HG03354 (cell line): Measurements from ENCODE around the gene EXOC1L.

Source experiments
- ATAC-seq: cut with Tn5 transposase; IDR thresholded peaks from one replicate; pipeline ENCODE4 v1.9.1; 2021; ENCODE audit warnings: mild to moderate bottlenecking; ENCODE audit not compliant: unreplicated experiment, poor library complexity, severe bottlenecking

Gene EXOC1L

DNA sequence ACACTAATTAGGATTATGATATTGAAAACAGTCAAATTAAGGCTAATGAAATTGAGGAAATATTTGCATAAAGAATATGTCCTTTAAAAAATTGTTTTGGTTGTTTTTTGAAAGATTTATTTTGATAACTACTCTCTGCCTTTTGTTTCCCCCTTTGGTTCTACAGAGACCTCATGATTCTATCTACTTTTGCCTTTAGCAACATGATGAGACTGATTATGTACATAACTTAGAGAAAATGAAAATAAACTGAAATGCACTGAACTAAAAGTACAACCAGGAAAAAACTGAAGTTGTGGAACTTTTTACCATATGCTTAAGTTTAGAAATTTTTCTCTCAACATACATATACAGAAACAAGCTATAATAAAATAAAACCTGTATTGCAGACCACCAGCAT is 55.2 kb downstream of the EXOC1L start:
- ATAC-seq: no peak

GRCh38 chr4:55876387-55876786 is 56.8 kb downstream of the EXOC1L start:
- no peak for ATAC-seq

GRCh38 chr4:55879224-55879623 is 59.6 kb downstream of the EXOC1L start:
- no peak for ATAC-seq

- no peak for ATAC-seq
Observed at GRCh38 chr4:55880652-55881280, 61.2 kb downstream of the EXOC1L start.

DNA sequence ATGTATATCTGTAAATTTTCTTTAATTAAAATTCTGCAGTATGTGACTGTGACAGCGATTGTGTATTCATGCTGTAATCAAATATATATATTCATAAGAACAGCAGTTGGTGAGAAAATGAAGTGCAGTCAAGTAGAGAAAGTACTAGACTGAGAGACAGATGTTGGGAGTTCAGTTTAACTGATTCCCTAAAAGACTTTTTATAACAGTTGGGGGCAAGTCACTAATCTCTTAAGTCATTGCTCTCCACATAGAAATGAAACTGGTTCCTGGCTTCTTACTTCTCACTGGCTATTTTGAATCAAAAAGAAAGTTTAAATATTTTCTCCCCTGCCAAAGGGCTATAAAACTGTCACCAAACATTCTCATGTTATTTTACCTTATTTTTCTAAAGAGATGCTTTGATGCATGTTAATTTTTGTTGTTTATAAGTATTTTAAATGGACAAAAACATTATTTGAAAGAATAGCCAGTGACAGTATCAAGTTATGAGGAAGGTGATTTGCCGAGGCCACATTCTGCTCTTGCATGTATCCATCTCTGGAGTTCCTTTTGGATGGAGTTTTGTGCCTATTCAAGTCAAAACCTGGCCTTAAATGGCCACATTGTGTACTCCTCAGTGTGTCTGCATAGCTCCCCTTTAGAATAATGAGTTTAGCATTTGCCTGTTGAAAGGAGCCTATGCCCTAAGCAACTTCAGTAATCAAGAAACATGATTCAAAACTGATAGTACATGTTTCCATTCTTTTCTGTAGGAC is 64.7 kb downstream of the EXOC1L start:
- ATAC-seq: no peak

GRCh38 chr4:55884851-55885219 is 65.2 kb downstream of the EXOC1L start:
- ATAC-seq: no peak
